NCI-H2227 (cell line): ENCODE data around the gene CLEC3B.
"Not testable (repeated sequence)": the region's sequence is repeated elsewhere in the genome, so short reads cannot be mapped to it uniquely, and the experiment has no call there.

Source experiments
- DNase-seq: peaks from one replicate; lab custom pipeline; 2025; ENCODE audit not compliant: unreplicated experiment; lab: John Stamatoyannopoulos, UW

CLEC3B gene

GRCh38 chr3:45064512-45065372, 38.6 kb downstream of the CLEC3B start:
- no peak for DNase-seq

DNA sequence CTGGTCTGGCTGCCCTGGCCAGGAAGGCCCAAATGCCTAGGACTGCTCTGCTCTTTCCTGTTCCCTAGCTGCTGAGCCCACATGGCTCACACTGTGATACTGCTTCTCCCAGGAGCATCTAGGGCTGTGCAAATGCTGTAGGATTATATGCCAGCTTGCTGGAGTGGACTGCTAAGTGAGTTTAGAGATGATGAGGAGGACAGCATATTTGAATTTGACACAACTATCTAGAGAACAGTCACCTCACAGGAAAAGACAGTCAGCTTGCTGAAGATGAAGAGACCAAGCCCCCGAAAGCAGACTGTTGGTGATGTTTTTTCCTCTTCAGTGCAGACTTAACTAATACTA, 39.2 kb downstream of the CLEC3B start:
- DNase-seq: no peak

DNA sequence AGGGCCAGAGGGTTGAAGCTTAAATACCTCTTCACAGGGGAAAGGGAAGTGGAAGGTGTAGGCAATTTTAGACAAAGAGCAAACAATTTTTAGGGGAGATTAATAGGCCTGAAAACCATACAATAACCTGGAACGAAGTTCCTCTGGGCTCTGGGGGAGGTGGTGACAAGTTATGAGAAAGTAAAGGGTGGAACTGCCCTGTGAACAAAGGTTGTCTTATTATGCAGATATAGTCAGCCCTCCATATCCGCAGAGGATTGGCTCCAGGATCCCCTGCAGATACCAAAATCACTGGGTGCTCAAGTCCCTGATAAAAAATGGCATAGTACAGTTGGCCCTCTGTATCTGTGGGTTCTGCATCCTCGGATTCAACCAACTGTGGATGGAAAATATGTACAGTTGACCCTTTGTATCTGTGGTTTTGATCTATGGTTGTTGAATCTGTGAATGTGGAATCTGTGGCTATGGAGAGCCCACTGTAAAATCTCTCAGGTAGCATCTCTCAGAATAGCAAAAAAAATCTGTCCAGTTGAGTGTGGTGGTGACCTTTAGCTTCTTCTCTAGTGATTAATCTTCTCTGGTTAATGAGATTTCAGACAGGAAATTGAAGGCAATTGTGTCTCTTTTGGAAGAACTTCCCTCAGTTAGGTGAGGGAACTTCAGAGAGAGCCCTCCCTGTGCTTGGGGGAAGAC, 40.2 kb downstream of the CLEC3B start:
- no peak for DNase-seq

DNA sequence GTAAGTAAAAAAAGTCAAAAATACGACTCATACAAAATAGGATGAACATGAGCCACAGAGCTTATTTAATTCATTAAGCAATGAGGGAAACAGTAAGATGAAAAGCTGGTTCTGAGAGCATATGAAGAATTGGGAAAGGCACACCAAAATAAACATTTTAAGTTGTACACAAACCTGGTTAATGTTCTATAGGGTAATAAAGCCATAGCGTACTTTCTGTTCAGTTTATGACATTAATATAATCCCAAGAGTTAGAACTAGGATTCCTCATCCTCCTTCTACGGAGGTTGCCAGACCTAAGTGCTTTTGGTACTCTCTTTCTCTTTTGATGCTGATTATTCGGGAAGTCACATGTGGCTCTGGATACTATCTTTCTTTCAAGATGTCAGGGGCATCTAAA, 41.4 kb downstream of the CLEC3B start:
- no peak for DNase-seq

- DNase-seq: no peak
Measured at GRCh38 chr3:45067941-45068340, 41.8 kb downstream of the CLEC3B start.

DNA sequence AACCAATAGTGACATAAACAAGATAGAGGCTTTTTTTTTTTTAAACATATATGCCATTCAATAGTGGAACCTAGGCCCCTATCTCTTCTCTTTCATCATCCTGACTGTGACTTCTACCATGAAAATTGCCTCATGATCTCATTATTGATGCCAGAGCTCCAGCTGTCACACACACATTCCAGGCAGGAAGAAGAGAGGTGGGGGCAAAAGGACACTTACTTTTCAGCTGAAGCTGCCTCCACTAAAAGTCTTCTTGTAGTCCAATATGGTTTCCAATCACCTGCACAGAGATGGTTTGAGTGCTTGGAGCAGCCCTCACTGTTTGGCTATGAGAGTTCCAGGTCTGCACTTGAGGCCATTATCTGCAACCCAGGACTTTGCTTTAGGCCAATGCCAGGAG, 45.0 kb downstream of the CLEC3B start:
- DNase-seq: no peak

GRCh38 chr3:45075821-45076625, 49.9 kb downstream of the CLEC3B start:
- no peak for DNase-seq

- not testable (repeated sequence) for DNase-seq
Measured at GRCh38 chr3:45078256-45078655, 52.2 kb downstream of the CLEC3B start.

- no peak for DNase-seq
Measured at GRCh38 chr3:45078910-45079522, 52.9 kb downstream of the CLEC3B start.

GRCh38 chr3:45079715-45080114, 53.6 kb downstream of the CLEC3B start:
- DNase-seq: no peak

DNA sequence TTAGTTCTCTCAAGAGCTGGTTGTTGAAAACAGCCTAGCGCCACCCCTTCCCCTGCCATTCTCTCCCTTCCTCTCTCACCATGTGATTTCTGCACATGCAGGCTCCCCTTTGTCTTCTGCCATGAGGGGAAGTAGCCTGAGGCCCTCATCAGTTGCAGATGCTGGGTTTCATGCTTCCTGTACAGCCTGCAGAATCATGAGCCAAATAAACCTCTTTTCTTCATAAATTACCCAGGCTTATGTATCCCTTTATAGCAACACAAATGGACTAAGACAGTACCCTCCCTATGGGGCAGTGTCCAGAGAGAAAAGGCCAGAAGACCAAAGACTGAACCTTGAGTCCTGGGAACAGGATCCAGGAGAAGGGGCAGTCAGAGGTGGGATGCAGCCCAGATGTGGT, 54.7 kb downstream of the CLEC3B start:
- no peak for DNase-seq

GRCh38 chr3:45081506-45082141, 55.5 kb downstream of the CLEC3B start:
- DNase-seq: no peak

- DNase-seq: no peak
Measured at GRCh38 chr3:45082142-45082538, 56.0 kb downstream of the CLEC3B start.

DNA sequence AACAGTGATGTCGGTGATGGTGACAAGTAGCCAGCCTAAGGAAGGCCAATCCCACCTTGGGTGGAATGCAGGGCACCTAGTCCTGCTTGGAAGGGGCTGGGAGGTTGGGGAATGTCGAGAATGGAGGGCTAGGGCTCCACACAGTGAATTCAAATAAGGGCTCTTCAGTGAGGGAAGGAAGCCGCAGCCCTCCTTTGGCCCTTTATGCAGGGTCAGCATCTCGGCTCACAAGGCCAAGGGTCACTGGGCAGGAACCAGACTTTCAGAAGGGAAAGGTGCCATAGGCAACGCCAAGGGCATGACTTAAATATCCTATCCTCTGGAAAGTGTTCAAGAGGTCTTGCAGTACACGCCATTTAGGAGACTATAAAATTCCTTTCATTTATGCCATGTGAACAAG, 56.9 kb downstream of the CLEC3B start:
- no peak for DNase-seq

GRCh38 chr3:45084361-45084760, 58.3 kb downstream of the CLEC3B start:
- no peak for DNase-seq

- no peak for DNase-seq
Measured at GRCh38 chr3:45084820-45085816, 59.0 kb downstream of the CLEC3B start.
